ENCODE results near the gene BACE1.
"Not testable (repeated sequence)": the region's sequence is repeated elsewhere in the genome, so short reads cannot be mapped to it uniquely, and the experiment has no call there.

BACE1 gene

DNA sequence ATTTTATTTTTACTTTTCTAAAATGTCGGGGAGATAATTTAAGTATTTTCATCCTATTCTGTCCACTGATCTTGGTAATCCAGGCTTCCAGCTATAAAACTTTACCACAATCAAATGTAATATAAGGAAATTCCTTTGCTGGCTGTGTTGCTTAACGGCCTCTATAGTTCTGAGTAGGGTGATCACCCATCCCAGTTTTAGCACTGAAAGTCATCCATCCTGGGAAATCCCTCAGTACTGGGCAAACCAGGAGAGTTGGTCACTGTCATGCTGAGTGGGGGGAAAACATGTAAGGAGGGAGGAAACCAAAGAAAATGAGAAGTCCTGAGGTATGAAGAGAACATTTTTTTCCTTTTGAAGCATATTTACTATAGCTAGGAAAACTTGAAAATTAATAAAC is 37.7 kb downstream of the BACE1 start:
- DNase-seq (ENCODE audit: low spot score): no peak

- no peak for DNase-seq (ENCODE audit: low spot score)
These were observed 42.3 kb downstream of the BACE1 start for GRCh38 chr11:117273550-117274289.

DNA sequence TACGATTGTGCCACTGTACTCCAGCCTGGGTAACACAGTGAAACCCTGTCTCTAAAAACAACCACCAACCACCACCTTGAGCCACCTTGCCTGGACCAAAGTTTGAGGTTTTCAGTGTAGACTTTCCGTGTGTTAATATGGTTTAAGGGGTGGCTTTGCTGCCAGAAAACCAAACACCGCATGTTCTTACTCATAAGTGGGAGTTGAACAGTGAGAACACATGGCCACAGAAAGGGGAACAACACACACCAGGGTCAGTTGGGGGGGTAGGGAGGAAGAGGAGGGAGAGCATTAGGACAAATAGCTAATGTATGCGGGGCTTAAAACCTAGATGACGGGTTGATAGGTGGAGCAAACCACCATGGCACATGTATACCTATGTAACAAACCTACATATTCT is 43.9 kb downstream of the BACE1 start:
- not testable (repeated sequence) for DNase-seq (ENCODE audit: low spot score)

DNA sequence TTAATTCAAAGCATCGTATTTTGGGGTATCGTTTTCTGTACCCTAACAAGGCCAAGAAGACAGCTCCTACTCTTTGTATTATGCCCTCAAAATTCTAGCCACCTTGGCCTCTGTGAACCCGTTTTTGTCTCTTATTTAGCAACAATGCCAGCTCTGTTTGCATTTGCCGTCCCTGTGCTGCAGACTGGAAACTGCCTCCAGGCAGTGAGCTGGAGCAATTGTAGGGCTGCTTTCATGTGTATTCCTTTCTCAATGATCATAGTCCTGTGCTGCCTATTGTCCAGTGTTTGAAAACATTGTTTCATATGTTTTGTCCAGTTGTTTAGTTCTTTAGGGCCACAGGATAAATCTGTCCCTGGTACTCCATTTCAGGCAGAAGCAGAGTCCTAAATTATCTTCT is 44.8 kb downstream of the BACE1 start:
- DNase-seq (ENCODE audit: low spot score): no peak

DNA sequence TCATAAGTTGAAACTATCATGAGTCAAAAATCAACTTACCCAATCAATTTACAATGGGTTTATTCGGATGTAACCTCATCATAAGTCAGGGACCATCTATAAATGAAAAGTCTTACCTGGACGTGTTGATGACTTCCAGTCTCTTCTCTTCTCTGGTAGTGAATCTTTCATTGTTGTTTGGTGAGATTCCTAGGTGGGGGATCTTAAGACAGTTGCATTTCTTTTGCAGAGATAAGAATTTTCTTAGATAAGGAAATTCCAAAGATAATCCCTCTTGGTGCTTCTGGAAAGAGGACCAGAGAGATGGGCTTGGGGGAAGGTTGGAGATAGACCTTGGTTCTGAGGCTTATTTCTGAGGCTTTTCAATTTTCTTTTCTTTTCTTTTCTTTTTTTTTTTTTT is 46.2 kb downstream of the BACE1 start:
- no peak for DNase-seq (ENCODE audit: low spot score)

GRCh38 chr11:117265745-117266144 is 50.3 kb downstream of the BACE1 start:
- no peak for DNase-seq (ENCODE audit: low spot score)

DNA sequence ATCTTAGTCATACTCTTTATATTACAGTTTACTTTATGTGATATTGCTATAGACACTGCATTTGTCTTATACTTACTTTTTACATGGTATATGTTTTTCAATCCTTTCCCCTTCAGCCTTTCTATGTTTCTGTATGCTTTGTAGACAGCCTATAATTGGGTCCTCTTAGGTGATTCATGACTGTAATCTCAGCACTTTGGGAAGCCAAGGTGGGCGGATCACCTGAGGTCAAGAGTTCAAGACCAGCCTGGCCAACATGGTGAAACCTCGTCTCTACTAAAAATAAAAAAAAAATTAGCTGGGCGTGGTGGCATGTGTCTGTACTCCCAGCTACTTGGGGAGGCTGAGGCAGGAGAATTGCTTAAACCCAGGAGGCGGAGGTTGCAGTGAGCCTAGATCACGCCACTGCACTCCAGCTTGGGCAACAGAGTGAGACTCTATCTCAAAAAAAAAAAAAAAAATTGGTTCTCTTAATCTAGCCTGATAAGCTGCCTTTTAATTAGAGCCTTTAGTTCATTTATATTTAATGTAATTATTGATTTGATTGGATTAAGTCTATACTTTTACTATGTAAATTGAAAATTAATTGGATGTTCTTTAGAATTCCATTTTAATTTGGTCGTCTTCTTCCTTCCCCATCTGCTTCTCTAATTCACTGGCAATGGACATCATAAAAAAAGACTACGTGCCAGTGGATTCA is 51.3 kb downstream of the BACE1 start:
- not testable (repeated sequence) for DNase-seq (ENCODE audit: low spot score)

GRCh38 chr11:117259417-117259816 is 56.6 kb downstream of the BACE1 start:
- no peak for DNase-seq (ENCODE audit: low spot score)

GRCh38 chr11:117258576-117258975 is 57.5 kb downstream of the BACE1 start:
- DNase-seq (ENCODE audit: low spot score): no peak

DNA sequence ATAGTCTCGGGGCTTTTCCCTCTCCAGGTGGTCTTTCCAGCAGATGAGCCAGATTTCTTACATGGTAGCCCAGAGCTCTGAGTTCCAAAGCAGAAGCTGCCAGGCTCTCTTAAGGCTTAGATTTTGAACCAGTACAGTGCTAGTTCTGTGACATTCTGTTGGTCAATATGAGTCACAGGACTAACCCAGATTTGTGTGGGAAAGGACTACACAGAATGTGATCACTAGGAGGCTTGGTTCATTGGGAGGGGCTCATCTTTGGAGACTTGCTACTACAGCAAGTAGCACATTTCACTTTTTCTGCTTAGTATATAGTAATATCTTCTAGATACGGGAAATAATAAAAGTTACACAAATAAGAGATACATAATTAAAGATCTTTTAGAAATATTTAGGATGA is 59.5 kb downstream of the BACE1 start:
- no peak for DNase-seq (ENCODE audit: low spot score)

- no peak for DNase-seq (ENCODE audit: low spot score)
These were observed 60.1 kb downstream of the BACE1 start for GRCh38 chr11:117255966-117256365.

DNA sequence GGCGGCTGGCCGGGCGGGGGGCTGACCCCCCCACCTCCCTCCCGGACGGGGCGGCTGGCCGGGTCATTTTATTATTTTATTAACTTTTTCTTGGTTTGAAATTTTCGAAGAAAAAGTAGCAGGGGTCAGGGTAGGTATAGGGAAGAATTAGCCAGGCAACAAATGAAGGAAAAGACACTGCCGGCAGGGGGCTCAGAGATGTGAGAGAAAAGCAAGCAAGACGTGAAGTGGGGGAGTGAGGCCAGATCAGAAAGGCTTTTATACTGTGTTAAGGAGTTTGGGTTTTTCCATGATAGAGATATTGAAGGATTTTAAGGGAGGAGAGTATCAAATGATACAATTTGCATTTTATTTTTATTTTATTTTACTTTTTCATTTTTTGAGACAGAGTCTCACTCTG is 64.5 kb downstream of the BACE1 start:
- no peak for DNase-seq (ENCODE audit: low spot score)

GRCh38 chr11:117249571-117249970 is 66.5 kb downstream of the BACE1 start:
- no peak for DNase-seq (ENCODE audit: low spot score)

DNA sequence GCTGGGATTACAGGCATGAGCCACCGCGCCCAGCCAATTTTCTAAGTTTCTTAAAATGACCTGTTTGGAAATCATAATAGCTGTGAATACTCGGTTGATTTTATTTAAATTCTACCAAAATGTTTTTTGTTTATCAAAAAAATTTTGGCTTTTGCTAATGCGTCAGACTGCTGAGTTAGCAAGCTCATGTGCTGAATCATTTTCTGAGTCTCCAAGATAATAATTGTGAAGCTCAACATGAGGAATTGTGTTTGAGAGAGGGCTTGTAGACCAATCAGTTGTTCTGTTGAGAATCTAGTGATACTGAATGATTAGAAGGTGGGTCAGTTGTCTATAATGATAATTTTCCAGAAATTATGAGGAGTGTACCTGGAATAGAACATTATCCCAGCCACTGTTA is 67.7 kb downstream of the BACE1 start:
- no peak for DNase-seq (ENCODE audit: low spot score)

- DNase-seq (ENCODE audit: low spot score): no peak
These were observed 76.8 kb downstream of the BACE1 start for GRCh38 chr11:117239295-117239694.

DNA sequence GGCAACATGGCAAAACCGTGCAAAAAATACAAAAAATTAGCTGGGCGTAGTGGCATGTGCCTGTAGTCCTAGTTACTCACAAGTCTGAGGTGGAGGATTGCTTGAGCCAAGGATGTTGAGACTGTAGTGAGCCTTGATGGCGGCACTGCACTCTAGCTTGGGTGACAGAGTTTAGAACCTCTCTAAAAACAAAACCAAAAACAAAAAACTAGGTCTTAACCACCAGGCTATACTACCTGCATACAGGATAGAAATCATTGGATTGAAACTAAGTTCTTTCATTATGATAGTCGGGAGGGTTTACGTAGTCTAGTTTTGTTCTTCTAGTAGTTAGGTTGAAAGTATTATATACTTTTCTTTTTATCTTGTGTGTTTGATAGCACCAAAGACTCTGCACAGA is 77.8 kb downstream of the BACE1 start:
- DNase-seq (ENCODE audit: low spot score): no peak

Small RNA genes within 50 kb of the gene (small RNA-seq; reads per million reads assigned to genes)
- 0 reads per million in 2 experiments for gene RF00564

Measured in SK-N-DZ (cell line).